Measurements from ENCODE around the gene GRN. TPM values are rescaled to one million over a fixed set of nuclear protein-coding genes. Genes with fewer than 3 reads are reported as not detected.

The GRN gene
- polyA plus RNA-seq, 2 of the 4 experiments (the other 2 are of a cell fraction) = 111 to 197 TPM

GRCh38 chr17:44333371-44333770 is 11.7 kb upstream of the GRN start:
- no peak for DNase-seq (ENCODE audit: low read depth in 1 of 2, low spot score in 1 of 2)
- Histone ChIP-seq H3K4me3 (no peak overlapping the region), H3K9me3 (no peaks in the 10 kb centered on the region), H3K4me1 (peaks cover 6% of the 10 kb centered on the region), H3K27ac (no peak overlapping the region), H3K4me2 (no peak overlapping the region)
- WGBS (ENCODE audit: missing lambda C conversion rate) = 72% methylated on average over 5 of the region's 5 CpGs
- no peak for FAIRE-seq
- ChIA-PET CTCF (interaction anchor here (1.3 to 13.6 kb wide), 7 partner anchors 15 to 127 kb away, joined by 3 to 327 read pairs (median 27); partner anchors contain the start of genes FAM171A2 and GRN), POLR2A (no interaction called here)
- ATAC-seq = no peak
- no peak for TF ChIP-seq TFCP2L1 (CRISPR knock-in tag; IDR thresholded peaks at IDR 0.05)
- TF ChIP-seq CBX8 (IDR thresholded peaks at IDR 0.05) = no peak
- no peak for TF ChIP-seq TP53 (CRISPR knock-in tag; IDR thresholded peaks at IDR 0.05)
- TF ChIP-seq ZSCAN20 (CRISPR knock-in tag; IDR thresholded peaks at IDR 0.05) = no peak
- no peak for TF ChIP-seq GATA3 (IDR thresholded peaks at IDR 0.05; ENCODE audit: borderline replicate concordance)
- TF ChIP-seq RNF2 (IDR thresholded peaks at IDR 0.05; ENCODE audit: borderline replicate concordance, low read depth) = no peak
- no peak for TF ChIP-seq NFE2L2 (conservative IDR thresholded peaks at IDR 0.05; ENCODE audit: low read length)
- no peak for TF ChIP-seq SREBF2 (IDR thresholded peaks at IDR 0.05)

GRCh38 chr17:44334315-44334714 is 10.8 kb upstream of the GRN start:
- FAIRE-seq (no peak), DNase-seq (ENCODE audit: low read depth in 1 of 2, low spot score in 1 of 2) (no peak), ATAC-seq (no peak)
- WGBS (ENCODE audit: missing lambda C conversion rate) = 45% methylated on average over 2 of the region's 2 CpGs
- H3K4me3 ChIP-seq = no peak overlapping the region
- ChIA-PET POLR2A (no interaction called here), CTCF (interaction anchor here (2.2 to 13.6 kb wide), 3 partner anchors 14 to 121 kb away, joined by 8 to 327 read pairs (median 246); partner anchors contain the start of genes FAM171A2 and GRN)
- TF ChIP-seq ESRRA (IDR thresholded peaks at IDR 0.05; ENCODE audit: borderline replicate concordance, low read length) (no peak), HES2 (IDR thresholded peaks at IDR 0.05) (no peak), MAFK (IDR thresholded peaks at IDR 0.05; ENCODE audit: partially characterized antibody) (no peak), CHD4 (IDR thresholded peaks at IDR 0.05; ENCODE audit: borderline replicate concordance) (no peak), GATA3 (IDR thresholded peaks at IDR 0.05; ENCODE audit: borderline replicate concordance) (no peak), CBX8 (IDR thresholded peaks at IDR 0.05) (no peak), E2F6 (IDR thresholded peaks at IDR 0.05; ENCODE audit: borderline replicate concordance, low read depth) (no peak), BHLHE40 (IDR thresholded peaks at IDR 0.05; ENCODE audit: low read depth, low read length) (no peak), RARB (CRISPR knock-in tag; IDR thresholded peaks at IDR 0.05) (no peak), TFCP2L1 (CRISPR knock-in tag; IDR thresholded peaks at IDR 0.05) (no peak), FOSB (CRISPR knock-in tag; IDR thresholded peaks at IDR 0.05) (no peak), RNF2 (IDR thresholded peaks at IDR 0.05; ENCODE audit: borderline replicate concordance, low read depth) (no peak), REST (IDR thresholded peaks at IDR 0.05) (no peak), FOXS1 (CRISPR knock-in tag; IDR thresholded peaks at IDR 0.05) (no peak), HOXA7 (CRISPR knock-in tag; IDR thresholded peaks at IDR 0.05) (no peak), RAD21 (conservative IDR thresholded peaks at IDR 0.05 in 1 of 2, IDR thresholded peaks at IDR 0.05 in 1 of 2) (no peak), PHF8 (IDR thresholded peaks at IDR 0.05; ENCODE audit: borderline replicate concordance, low read depth) (no peak)
- no peaks in the 10 kb centered on the region for H3K9me3 ChIP-seq
- H3K4me2 ChIP-seq = no peak overlapping the region
- H3K4me1 ChIP-seq = peaks cover 11% of the 10 kb centered on the region
- H3K27ac ChIP-seq = no peak overlapping the region

All from A549 (cell line).